Measurements from ENCODE around the gene PLCL2.

PLCL2 gene

DNA sequence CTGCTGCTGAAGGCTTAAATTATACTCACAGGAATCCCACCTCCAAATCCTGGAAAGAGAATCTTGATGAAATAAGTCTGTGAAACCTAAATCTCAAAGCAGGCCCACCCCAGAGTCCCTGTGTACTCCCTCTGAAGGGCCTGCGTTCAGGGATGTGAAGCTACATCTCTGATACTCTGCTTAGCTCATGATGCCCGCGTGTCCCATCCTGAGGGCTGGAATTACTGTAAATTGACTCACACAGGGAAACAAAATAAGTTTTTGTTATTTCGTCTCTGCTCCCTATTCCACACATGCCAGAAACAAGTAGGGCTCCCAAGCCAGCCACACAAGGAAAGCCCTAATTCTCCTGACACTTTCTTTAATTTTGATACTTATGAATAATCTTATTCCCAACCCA, 10.9 kb upstream of the PLCL2 start:
- in situ Hi-C loops (cut with HindIII; ENCODE audit: low sequenced_read_pairs) = no loop called here
- DNase-seq (ENCODE audit: low read depth, low spot score) = no peak
- TF ChIP-seq CTCF (IDR thresholded peaks at IDR 0.05; ENCODE audit: low read depth, low read length) = no peak
- H3K4me3 ChIP-seq (ENCODE audit: low read depth, low read length) = no peak overlapping the region

DNA sequence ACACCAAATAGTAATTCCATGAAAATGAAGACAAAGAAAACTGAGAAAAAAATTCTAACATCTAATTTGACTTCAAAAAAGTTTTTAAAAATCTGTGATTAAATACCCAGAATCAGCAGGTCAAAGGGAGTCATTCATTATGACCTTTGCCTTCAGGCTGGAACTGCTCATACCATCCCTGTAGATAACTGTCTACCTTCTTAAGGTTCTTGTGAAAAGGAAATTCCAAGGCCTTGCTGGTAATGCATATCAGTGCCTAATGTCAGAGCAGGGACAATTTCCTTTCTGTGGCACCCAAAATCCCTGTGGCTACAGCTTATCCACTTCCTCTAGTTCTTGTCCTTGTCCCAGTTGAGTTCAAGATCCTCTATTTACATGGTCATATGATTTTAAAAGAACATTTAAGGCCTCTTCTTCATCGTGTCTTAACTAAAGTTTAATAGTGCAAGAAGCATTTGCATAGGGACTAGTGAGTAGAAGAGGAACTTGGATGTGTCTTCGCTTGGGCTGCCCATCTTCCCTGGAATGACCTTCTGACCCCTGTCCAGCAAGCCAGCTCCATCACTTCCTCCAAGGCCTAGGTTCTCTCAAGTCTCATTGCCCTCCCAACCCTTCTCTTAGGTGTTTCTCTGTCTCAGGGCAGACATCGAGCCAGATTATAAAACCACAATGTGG, 8.7 kb upstream of the PLCL2 start:
- no peak overlapping the region for H3K4me3 ChIP-seq (ENCODE audit: low read depth, low read length)
- in situ Hi-C loops (cut with HindIII; ENCODE audit: low sequenced_read_pairs) = no loop called here
- no peak for DNase-seq (ENCODE audit: low read depth, low spot score)
- no peak for TF ChIP-seq CTCF (IDR thresholded peaks at IDR 0.05; ENCODE audit: low read depth, low read length)

- DNase-seq (ENCODE audit: low read depth, low spot score) = no peak
- H3K4me3 ChIP-seq (ENCODE audit: low read depth, low read length) = no peak overlapping the region
- in situ Hi-C loops (cut with HindIII; ENCODE audit: low sequenced_read_pairs) = no loop called here
- TF ChIP-seq CTCF (IDR thresholded peaks at IDR 0.05; ENCODE audit: low read depth, low read length) = no peak
Measured at GRCh38 chr3:16877505-16877904, 7.2 kb upstream of the PLCL2 start.

GRCh38 chr3:16877911-16878310, 6.8 kb upstream of the PLCL2 start:
- DNase-seq (ENCODE audit: low read depth, low spot score) = no peak
- in situ Hi-C loops (cut with HindIII; ENCODE audit: low sequenced_read_pairs) = no loop called here
- no peak overlapping the region for H3K4me3 ChIP-seq (ENCODE audit: low read depth, low read length)
- TF ChIP-seq CTCF (IDR thresholded peaks at IDR 0.05; ENCODE audit: low read depth, low read length) = no peak

DNA sequence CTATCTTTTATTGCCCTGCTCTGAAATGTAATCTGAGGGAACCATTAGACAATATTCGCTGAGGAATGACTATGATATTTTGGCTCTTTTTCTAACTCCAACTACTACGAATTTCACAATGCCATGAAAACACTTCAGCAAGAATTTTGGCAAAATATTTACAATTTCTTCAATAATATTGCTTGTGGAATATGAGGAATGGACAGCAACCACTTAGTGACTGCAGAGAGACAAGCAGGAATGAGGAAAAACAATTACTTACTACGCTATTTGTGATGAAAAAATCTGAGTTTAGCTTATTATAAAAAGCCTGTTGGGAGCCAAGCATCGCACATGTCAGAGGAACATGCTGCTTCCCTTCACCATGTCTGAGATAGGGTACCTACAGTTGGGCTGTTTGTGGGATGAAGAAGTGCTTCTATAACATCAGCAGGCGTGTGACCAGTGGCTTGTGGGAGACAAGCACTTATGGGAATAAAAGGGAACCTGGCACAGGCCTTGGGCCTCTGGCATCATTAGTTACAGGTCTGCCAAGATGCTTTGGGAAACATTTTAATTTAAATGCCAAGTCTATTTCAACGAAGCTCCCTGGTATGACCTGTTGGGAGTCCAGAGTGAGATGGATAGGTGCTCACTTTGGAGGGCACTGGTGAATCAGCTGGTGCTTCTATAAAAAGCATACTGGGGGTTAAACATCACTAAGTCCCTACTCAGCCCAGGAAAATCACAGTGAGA, 2.7 kb upstream of the PLCL2 start:
- no peak for TF ChIP-seq CTCF (IDR thresholded peaks at IDR 0.05; ENCODE audit: low read depth, low read length)
- no peak overlapping the region for H3K4me3 ChIP-seq (ENCODE audit: low read depth, low read length)
- no peak for DNase-seq (ENCODE audit: low read depth, low spot score)
- in situ Hi-C loops (cut with HindIII; ENCODE audit: low sequenced_read_pairs) = no loop called here

DNA sequence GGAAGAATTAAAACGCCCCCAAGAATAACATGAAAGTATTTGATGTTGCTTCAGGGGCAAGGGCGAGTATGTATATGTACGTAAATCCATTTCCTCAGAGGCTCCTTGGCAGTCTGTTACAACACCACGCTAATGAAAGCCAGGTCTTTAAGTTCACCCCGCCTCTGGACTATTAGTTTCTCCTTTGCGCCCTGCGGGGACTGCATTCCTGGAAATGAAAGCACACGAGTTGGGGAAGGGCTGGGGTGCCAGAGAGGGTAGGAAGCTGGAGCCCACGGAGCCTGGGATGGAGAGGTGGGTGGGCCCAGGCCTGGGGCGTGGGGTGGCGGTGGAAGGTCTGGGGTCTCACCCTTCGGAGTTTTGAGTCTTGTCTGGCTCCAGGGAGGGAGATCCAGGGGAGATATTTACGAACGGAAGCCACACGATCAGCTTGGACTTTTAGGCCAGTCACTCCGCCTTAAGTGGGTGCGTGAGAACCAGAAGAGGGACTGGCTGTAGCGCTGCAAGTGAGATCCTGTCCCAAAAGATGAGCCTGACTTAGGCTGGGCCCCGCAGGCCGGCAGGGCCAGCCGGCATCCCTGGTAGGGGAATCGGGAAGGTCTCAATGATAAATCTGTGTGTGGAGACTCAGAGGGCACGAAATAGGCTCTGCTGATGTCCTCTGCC, 1.6 kb upstream of the PLCL2 start:
- peak; percentile 78 for DNase-seq (ENCODE audit: low read depth, low spot score)
- in situ Hi-C loops (cut with HindIII; ENCODE audit: low sequenced_read_pairs) = no loop called here
- no peak overlapping the region for H3K4me3 ChIP-seq (ENCODE audit: low read depth, low read length)

More for the DNA sequence above, 1.6 kb upstream of the PLCL2 start:
- TF ChIP-seq CTCF (IDR thresholded peaks at IDR 0.05; ENCODE audit: low read depth, low read length) = no peak

All from astrocyte of the spinal cord (primary cell).